ENCODE data around the gene SRSF7. TPM values are rescaled to one million over a fixed set of nuclear protein-coding genes. Genes with fewer than 3 reads are reported as not detected.

The SRSF7 gene
- total RNA-seq, 1 experiment from 2014 or later: 299 TPM

GRCh38 chr2:38747007-38747424 is 4.1 kb downstream of the SRSF7 start:
- Mint-ChIP-seq H3K36me3 (peaks cover 77% of the 10 kb centered on the region), H3K4me1 (peaks cover 39% of the 10 kb centered on the region), H3K27me3 (ENCODE audit: low read depth) (no peaks in the 10 kb centered on the region), H3K4me3 (peak overlapping the region; percentile 100), H3K27ac (peak overlapping the region; percentile 95), H3K9me3 (no peaks in the 10 kb centered on the region)
- ATAC-seq (no peak), DNase-seq (ENCODE audit: low spot score) (no peak)
- ChIA-PET POLR2A (no interaction called here), CTCF (no interaction called here)
- TF ChIP-seq CDX4 (CRISPR knock-in tag; IDR thresholded peaks at IDR 0.05; ENCODE audit: borderline replicate concordance) (no peak), TEAD4 (CRISPR knock-in tag; IDR thresholded peaks at IDR 0.05) (no peak), AR (CRISPR knock-in tag; IDR thresholded peaks at IDR 0.05) (0 out of 2 replicates have a peak, but pooled peaks have one; percentile 53)

- CTCF ChIA-PET: interaction anchor here (3.1 kb wide), 1 partner anchor 163 kb away, joined by 14 read pairs; no protein-coding TSS in a partner anchor
- Mint-ChIP-seq H3K4me1 (peaks cover 36% of the 10 kb centered on the region), H3K27ac (no peak overlapping the region; the same call in 1 of the 2 replicates), H3K36me3 (peaks cover 72% of the 10 kb centered on the region), H3K9me3 (no peaks in the 10 kb centered on the region), H3K27me3 (ENCODE audit: low read depth) (no peaks in the 10 kb centered on the region), H3K4me3 (no peak overlapping the region)
- DNase-seq (ENCODE audit: low spot score): no peak
- TF ChIP-seq ESRRA (CRISPR knock-in tag; IDR thresholded peaks at IDR 0.05; ENCODE audit: borderline replicate concordance) (no peak), SMAD3 (CRISPR knock-in tag; IDR thresholded peaks at IDR 0.05; ENCODE audit: borderline replicate concordance) (no peak), SP1 (CRISPR knock-in tag; conservative IDR thresholded peaks at IDR 0.05) (no peak), CTCF (IDR thresholded peaks at IDR 0.05) (no peak), MAX (CRISPR knock-in tag; IDR thresholded peaks at IDR 0.05) (no peak)
- POLR2A ChIA-PET: no interaction called here
- ATAC-seq: no peak
These were observed 5.9 kb downstream of the SRSF7 start for GRCh38 chr2:38745267-38745666.

- POLR2A ChIA-PET: interaction anchor here (1.7 kb wide), 1 partner anchor 14 kb away, joined by 3 read pairs; no protein-coding TSS in a partner anchor
- Mint-ChIP-seq H3K36me3 (peaks cover 72% of the 10 kb centered on the region), H3K27me3 (ENCODE audit: low read depth) (no peaks in the 10 kb centered on the region; the same call in 1 of the 2 replicates), H3K27ac (no peak overlapping the region), H3K4me1 (peaks cover 29% of the 10 kb centered on the region), H3K9me3 (peaks cover 4% of the 10 kb centered on the region), H3K4me3 (no peak overlapping the region)
- ATAC-seq (no peak), DNase-seq (ENCODE audit: low spot score) (no peak)
- CTCF ChIA-PET: interaction anchor here (3.1 kb wide), 1 partner anchor 162 kb away, joined by 14 read pairs; no protein-coding TSS in a partner anchor
- TF ChIP-seq NR3C1 (CRISPR knock-in tag; conservative IDR thresholded peaks at IDR 0.05; ENCODE audit: low read depth): no peak
- peak; percentile 62; the same call in 1 of the 2 replicates for TF ChIP-seq ZNF425 (CRISPR knock-in tag; conservative IDR thresholded peaks at IDR 0.05)
These were observed 6.8 kb downstream of the SRSF7 start for GRCh38 chr2:38744399-38744780.

Measured in WTC11 (cell line).